SK-N-SH (cell line): ENCODE data around the gene STK36.

Experiments
- CTCF ChIP-seq: fragments of 200-600 bp; sonication (generic); IDR thresholded peaks from 2 replicates; pipeline ENCODE4 v1.6.1; 2017; ENCODE audit warnings: antibody characterized with exemption, mild to moderate bottlenecking, moderate library complexity
- EP300 ChIP-seq, 2 experiments: IDR thresholded peaks; 2 replicates each; pipeline versions ENCODE4 v1.4.0 to v1.6.1; 2012; ENCODE audit warnings: borderline replicate concordance in 1 of 2, low read depth in 1 of 2, low read length in 1 of 2
- EZH2phosphoT487 ChIP-seq: fragments of 200-600 bp; sonication (generic); IDR thresholded peaks from 2 replicates; pipeline ENCODE4 v1.6.1; 2017; ENCODE audit warnings: low read depth, mixed run types, mild to moderate bottlenecking, antibody characterized with exemption, moderate library complexity, borderline replicate concordance
- FOXM1 ChIP-seq: IDR thresholded peaks from 2 replicates; pipeline ENCODE4 v1.4.0; 2012; ENCODE audit warnings: low read depth, mild to moderate bottlenecking
- GABPA ChIP-seq: IDR thresholded peaks from 2 replicates; pipeline ENCODE4 v1.4.0; 2012; ENCODE audit warnings: low read depth, mild to moderate bottlenecking
- JUND ChIP-seq: IDR thresholded peaks from 2 replicates; pipeline ENCODE4 v1.4.0; 2012
- NFIC ChIP-seq: IDR thresholded peaks from 2 replicates; pipeline ENCODE4 v1.4.0; 2012; ENCODE audit warnings: borderline replicate concordance
- SMC3 ChIP-seq: IDR thresholded peaks from 2 replicates; pipeline ENCODE4 v1.6.1; 2012; ENCODE audit warnings: low read depth, low read length, improper control_type of control experiment
- TEAD4 ChIP-seq: IDR thresholded peaks from 2 replicates; pipeline ENCODE4 v1.4.0; 2012; ENCODE audit warnings: mild to moderate bottlenecking, borderline replicate concordance; ENCODE audit not compliant: insufficient read depth
- USF2 ChIP-seq: fragments of 150-350 bp; IDR thresholded peaks from 2 replicates; pipeline ENCODE4 v1.6.1; 2017; ENCODE audit warnings: antibody characterized with exemption, low read length, low read depth, borderline replicate concordance
- YY1 ChIP-seq: IDR thresholded peaks from 2 replicates; pipeline ENCODE4 v1.4.0; 2012; ENCODE audit warnings: low read depth, mild to moderate bottlenecking

- TF ChIP-seq SMC3, result no peak
- no peak for TF ChIP-seq GABPA
- no peak for TF ChIP-seq CTCF
- TF ChIP-seq FOXM1, result no peak
- no peak for TF ChIP-seq NFIC
- no peak for TF ChIP-seq JUND
- no peak for TF ChIP-seq EP300 (IDR thresholded peaks at IDR 0.05; ENCODE audit: borderline replicate concordance in 1 of 2, low read depth in 1 of 2, low read length in 1 of 2)
- TF ChIP-seq EZH2phosphoT487, result no peak
- no peak for TF ChIP-seq YY1
- TF ChIP-seq TEAD4, result no peak
- TF ChIP-seq USF2, result no peak
Measured at GRCh38 chr2:218721934-218722333, 50.0 kb downstream of the STK36 start.
